IMR-90 (cell line): ENCODE measurements around the gene KBTBD6. TPM values are rescaled to one million over a fixed set of nuclear protein-coding genes. Genes with fewer than 3 reads are reported as not detected.

ENCODE experiments used
- BHLHE40 ChIP-seq: fragments of 150-350 bp; IDR thresholded peaks from 2 replicates; pipeline ENCODE4 v1.6.1; 2016; ENCODE audit warnings: mild to moderate bottlenecking, low read depth, low read length
- CEBPB ChIP-seq: IDR thresholded peaks from 2 replicates; pipeline ENCODE4 v1.6.1; 2012; ENCODE audit warnings: low read depth, low read length, improper control_type of control experiment
- CHD1 ChIP-seq: IDR thresholded peaks from 2 replicates; pipeline ENCODE4 v1.6.1; 2012; ENCODE audit warnings: low read depth, low read length, improper control_type of control experiment
- ELK1 ChIP-seq: fragments of 150-350 bp; IDR thresholded peaks from 2 replicates; pipeline ENCODE4 v1.6.1; 2016; ENCODE audit warnings: low read depth, mild to moderate bottlenecking, low read length, moderate library complexity, borderline replicate concordance
- POLR2A ChIP-seq: IDR thresholded peaks from 2 replicates; pipeline ENCODE4 v1.6.1; 2012; ENCODE audit warnings: mild to moderate bottlenecking, low read depth, low read length
- SMC3 ChIP-seq: fragments of 150-350 bp; IDR thresholded peaks from 2 replicates; pipeline ENCODE4 v1.6.1; 2016; ENCODE audit warnings: low read depth, mild to moderate bottlenecking, antibody characterized with exemption, low read length, moderate library complexity
- polyA plus RNA-seq, 3 experiments: library from polyadenylated mRNA; depleted of rRNA; stranded (reverse); fragments of >200 nt; gene quantifications; 2 replicates each; pipeline ENCODE4 v1.2.3, GENCODE V29; 2012; ENCODE audit warnings: low replicate concordance in 1 of 3
- total RNA-seq: library from RNA; depleted of rRNA; stranded (reverse); fragments of >200 nt; gene quantifications from 2 replicates; pipeline ENCODE4 v1.2.3, GENCODE V29; 2012

Gene KBTBD6
- total and polyA plus RNA-seq, 2 of the 4 experiments (the other 2 are of a cell fraction), result 3.6 to 14.7 TPM

- peak; percentile 26; the same call in 1 of the 2 replicates for TF ChIP-seq POLR2A
- no peak for TF ChIP-seq ELK1
- TF ChIP-seq SMC3, result 0 out of 2 replicates have a peak, but pooled peaks have one; percentile 11
- TF ChIP-seq CHD1, result 0 out of 2 replicates have a peak, but pooled peaks have one; percentile 47
- TF ChIP-seq CEBPB, result peak; percentile 34; the same call in 1 of the 2 replicates
- peak; percentile 82 for TF ChIP-seq BHLHE40
These were observed at the start of gene KBTBD6 (continued) for GRCh38 chr13:41132512-41133152.
